ENCODE results near the gene RRP12. TPM values are rescaled to one million over a fixed set of nuclear protein-coding genes. Genes with fewer than 3 reads are reported as not detected.

The RRP12 gene
- total RNA-seq, 4 donors from 2014 or later: 14.9 to 33.4 (median 23.9) TPM

DNA sequence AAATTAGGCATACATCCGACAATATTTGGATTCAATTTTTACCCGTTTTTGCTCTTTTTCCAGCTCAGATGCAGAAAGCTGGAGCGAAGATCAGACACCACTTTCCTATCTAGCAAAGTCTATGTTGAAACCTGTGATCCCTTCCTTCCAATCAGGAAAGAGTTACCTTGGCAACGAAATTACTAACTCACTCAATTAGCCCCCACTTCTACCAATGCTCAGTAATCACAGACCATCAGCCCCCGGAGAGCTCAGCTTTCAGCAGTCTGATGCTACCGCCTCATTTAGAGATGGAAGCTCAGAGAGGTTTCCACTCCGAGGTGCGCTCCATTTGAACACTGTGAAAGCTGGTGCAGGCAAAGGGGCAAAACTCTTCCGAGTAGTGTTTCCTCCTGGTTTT lies 75.4 kb downstream of the RRP12 start:
- Histone ChIP-seq H3K27me3 (no peaks in the 10 kb centered on the region), H3K9me3 (no peaks in the 10 kb centered on the region), H3K36me3 (peaks cover 0 to 26% (median 0%) of the 10 kb centered on the region in 3 donors), H3K4me3 (no peak overlapping the region), H3K4me1 (peaks cover 6 to 55% (median 12%) of the 10 kb centered on the region in 3 donors), H3K27ac (no peak overlapping the region)
- no peak for DNase-seq
- WGBS, 2 donors: 66 to 85% methylated on average over 8 of the region's 9 CpGs
- TF ChIP-seq, protein P1, sequence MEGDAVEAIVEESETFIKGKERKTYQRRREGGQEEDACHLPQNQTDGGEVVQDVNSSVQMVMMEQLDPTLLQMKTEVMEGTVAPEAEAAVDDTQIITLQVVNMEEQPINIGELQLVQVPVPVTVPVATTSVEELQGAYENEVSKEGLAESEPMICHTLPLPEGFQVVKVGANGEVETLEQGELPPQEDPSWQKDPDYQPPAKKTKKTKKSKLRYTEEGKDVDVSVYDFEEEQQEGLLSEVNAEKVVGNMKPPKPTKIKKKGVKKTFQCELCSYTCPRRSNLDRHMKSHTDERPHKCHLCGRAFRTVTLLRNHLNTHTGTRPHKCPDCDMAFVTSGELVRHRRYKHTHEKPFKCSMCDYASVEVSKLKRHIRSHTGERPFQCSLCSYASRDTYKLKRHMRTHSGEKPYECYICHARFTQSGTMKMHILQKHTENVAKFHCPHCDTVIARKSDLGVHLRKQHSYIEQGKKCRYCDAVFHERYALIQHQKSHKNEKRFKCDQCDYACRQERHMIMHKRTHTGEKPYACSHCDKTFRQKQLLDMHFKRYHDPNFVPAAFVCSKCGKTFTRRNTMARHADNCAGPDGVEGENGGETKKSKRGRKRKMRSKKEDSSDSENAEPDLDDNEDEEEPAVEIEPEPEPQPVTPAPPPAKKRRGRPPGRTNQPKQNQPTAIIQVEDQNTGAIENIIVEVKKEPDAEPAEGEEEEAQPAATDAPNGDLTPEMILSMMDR (IDR thresholded peaks at IDR 0.05): no peak
- no peak for TF ChIP-seq POLR2A (IDR thresholded peaks at IDR 0.05)
- intact Hi-C loops (cut with DNase I): no loop called here

DNA sequence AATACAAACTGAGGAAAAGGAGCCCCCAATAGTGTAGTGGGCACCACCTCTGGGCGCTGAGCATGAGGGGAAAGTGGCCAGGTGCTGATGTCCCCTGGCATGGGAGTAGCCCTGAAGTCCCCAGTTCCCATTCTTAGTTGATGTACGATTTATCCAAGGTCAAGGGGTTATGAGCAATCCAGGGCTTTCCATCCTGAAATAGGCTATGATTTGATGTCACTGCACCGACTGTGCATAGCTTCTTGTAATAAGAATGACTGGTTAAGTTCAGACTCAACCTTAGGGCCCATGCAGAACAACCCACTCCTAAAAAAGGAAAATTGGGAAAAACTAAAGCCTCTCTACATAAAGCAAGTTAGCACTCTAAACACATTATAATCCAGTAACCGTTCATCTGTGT lies 77.6 kb downstream of the RRP12 start:
- H3K27ac ChIP-seq: no peak overlapping the region
- no peaks in the 10 kb centered on the region for H3K9me3 ChIP-seq
- TF ChIP-seq POLR2A (IDR thresholded peaks at IDR 0.05): no peak
- TF ChIP-seq, protein P1 (IDR thresholded peaks at IDR 0.05): no peak
- DNase-seq: no peak
- no peak overlapping the region for H3K4me3 ChIP-seq
- no peaks in the 10 kb centered on the region for H3K27me3 ChIP-seq
- WGBS, 2 donors: 77 to 78% methylated on average over 2 to 4 of the region's 4 CpGs
- intact Hi-C loops (cut with DNase I): no loop called here
- H3K36me3 ChIP-seq: peaks cover 0 to 4% (median 0%) of the 10 kb centered on the region in 3 donors
- peaks cover 11 to 44% (median 12%) of the 10 kb centered on the region in 3 donors for H3K4me1 ChIP-seq

DNA sequence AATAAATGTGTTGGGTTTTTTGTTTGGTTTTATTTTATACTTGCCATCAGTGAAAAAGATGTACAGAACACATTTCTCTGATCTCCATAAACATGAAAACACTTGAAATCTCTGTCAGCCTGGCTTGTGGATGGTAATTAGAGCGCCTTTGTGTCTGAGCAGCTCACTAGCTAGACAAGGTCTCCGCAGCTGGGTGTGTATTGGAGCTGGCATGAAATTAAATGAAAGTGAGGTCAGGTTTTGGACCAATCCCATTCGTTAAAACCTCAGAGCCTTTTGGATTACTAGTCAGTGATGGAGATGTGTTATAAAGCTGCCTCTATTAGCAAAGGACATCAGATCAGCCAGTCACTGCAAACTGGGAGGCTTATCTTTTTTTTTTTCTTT lies 79.3 kb downstream of the RRP12 start:
- Histone ChIP-seq H3K36me3 (no peaks in the 10 kb centered on the region), H3K9me3 (no peaks in the 10 kb centered on the region), H3K4me1 (peaks cover 11 to 44% (median 12%) of the 10 kb centered on the region in 3 donors), H3K27me3 (no peaks in the 10 kb centered on the region), H3K27ac (peak overlapping the region in 1 of 4 donors; percentile 34), H3K4me3 (peak overlapping the region in 1 of 4 donors; percentile 98)
- DNase-seq: no peak
- intact Hi-C loops (cut with DNase I): no loop called here
- 40 to 68% methylated on average over 3 of the region's 3 CpGs for WGBS, 2 donors
- no peak for TF ChIP-seq POLR2A (IDR thresholded peaks at IDR 0.05)
- TF ChIP-seq, protein P1 (IDR thresholded peaks at IDR 0.05): no peak

DNA sequence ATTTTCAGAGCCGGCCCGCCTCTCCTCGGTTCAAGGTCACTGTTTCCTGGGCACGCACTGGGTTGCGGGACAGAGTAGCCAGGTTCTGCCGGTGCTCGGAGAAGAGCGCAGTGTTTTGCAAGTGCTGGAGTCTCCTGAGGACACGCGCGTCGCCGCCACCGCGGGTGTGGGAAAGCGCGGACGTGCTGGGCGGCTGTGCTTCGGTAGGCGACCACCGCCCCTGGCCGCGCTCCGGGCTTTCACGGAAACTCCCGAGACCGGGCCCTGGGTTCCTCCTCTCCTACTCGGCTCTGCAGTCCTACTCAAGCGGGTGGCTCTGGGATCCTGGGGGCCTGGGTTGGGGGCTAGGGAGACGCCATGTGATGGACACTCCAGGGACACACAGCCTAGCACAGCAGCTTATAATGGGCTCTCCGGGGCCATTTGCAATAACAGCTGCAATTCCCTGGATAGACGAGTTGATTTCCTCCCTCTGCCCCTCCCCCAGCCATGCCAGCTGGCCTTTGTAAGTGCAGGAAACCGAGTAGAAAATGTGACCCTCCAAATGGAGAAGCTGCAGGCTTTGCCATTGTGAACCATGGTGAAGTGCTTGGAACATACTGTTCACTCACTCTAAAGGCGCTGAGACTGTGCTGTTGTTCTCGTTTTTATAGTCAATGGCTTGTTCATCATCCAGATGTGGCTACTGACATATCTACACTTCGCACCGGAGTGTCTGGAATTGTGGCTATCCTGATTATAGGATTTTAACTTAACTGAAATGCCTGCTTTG lies 79.9 kb downstream of the RRP12 start:
- Histone ChIP-seq H3K27ac (peak overlapping the region; percentile 89 to 99 (median 98)), H3K36me3 (no peaks in the 10 kb centered on the region), H3K27me3 (no peaks in the 10 kb centered on the region), H3K9me3 (no peaks in the 10 kb centered on the region), H3K4me3 (peak overlapping the region; percentile 70 to 98 (median 84)), H3K4me1 (peaks cover 11 to 38% (median 12%) of the 10 kb centered on the region in 3 donors)
- no peak for DNase-seq
- TF ChIP-seq, protein P1 (IDR thresholded peaks at IDR 0.05): no peak
- peak in 1 of 4 donors; percentile 29 for TF ChIP-seq POLR2A (IDR thresholded peaks at IDR 0.05)
- intact Hi-C loops (cut with DNase I): no loop called here
- 43 to 55% methylated on average over 11 to 23 of the region's 38 CpGs for WGBS, 2 donors

DNA sequence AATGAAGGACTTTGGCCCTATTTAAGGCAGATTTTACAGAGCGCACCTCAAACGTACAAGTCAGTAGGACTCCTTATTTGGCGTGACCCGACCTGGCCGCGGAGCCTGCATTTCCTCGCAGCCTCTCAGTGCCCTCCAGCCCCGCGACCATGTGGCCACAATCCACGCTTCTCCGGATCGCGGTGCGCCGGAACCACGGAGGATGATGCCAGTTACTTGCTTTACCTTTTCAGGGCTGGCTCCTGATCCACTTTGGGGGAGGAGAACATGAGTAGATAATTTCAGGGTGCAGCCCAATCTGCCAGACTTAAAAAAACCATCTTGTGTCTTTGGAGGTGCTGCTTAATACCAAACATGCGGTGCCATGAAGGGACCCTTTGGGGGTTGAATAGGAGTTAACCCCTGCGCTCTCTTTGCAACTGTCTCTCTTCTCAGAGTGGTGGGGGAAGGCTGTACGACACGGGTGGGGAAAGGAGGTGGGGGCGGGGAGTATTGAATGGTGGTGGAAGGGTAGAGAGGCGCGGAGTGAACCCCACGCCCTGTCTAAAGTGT lies 80.6 kb downstream of the RRP12 start:
- no peaks in the 10 kb centered on the region for H3K36me3 ChIP-seq
- intact Hi-C loops (cut with DNase I): no loop called here
- no peak for TF ChIP-seq POLR2A (IDR thresholded peaks at IDR 0.05)
- TF ChIP-seq, protein P1 (IDR thresholded peaks at IDR 0.05): no peak
- H3K4me1 ChIP-seq: peaks cover 11 to 35% (median 12%) of the 10 kb centered on the region in 3 donors
- H3K27me3 ChIP-seq: no peaks in the 10 kb centered on the region
- DNase-seq: no peak
- 8 to 21% methylated on average over 13 to 22 of the region's 24 CpGs for WGBS, 2 donors
- H3K27ac ChIP-seq: peak overlapping the region; percentile 89 to 99 (median 98)
- H3K9me3 ChIP-seq: no peaks in the 10 kb centered on the region
- H3K4me3 ChIP-seq: peak overlapping the region; percentile 70 to 98 (median 84)

Data from esophagus squamous epithelium (tissue), 5 donors.